ENCODE data around the gene ADCY4. TPM values are rescaled to one million over a fixed set of nuclear protein-coding genes. Genes with fewer than 3 reads are reported as not detected.
"Not testable (repeated sequence)": the region's sequence is repeated elsewhere in the genome, so short reads cannot be mapped to it uniquely, and the experiment has no call there.

ADCY4 gene
- total and polyA plus RNA-seq, 2 of the 8 experiments (the other 6 are each of a cell fraction or from before 2014, with no cell fraction given), result 0.27 to 0.35 TPM

DNA sequence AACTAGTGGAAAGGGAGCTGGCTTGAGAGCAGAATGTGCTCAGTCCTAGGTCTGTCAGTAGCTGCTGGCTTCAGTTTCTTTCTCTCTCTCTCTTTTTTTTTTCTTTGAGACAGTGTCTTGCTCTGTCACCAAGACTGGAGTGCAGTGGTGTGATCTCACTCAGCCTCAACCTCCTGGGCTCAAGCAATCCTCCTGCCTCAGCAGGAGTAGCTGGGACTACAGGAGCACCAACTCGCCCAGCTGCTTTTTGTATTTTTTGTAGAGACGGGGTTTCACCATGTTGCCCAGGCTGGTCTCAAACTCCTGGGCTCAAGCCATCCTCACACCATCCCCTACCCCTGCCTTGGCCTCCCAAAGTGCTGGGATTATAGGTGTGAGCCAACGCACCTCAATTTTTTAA is 36.7 kb upstream of the ADCY4 start:
- not testable (repeated sequence) for H4K5ac ChIP-seq (ENCODE audit: insufficient read length, low read depth, low read length); H3K9ac ChIP-seq (replicated peaks in 1 of 4; ENCODE audit: extremely low read depth in 1 of 4, low read depth in 3 of 4, low read length in 3 of 4); H3K79me1 ChIP-seq (ENCODE audit: low read depth, low read length); H4K91ac ChIP-seq (replicated peaks; ENCODE audit: insufficient read length, low read length); H2BK20ac ChIP-seq (ENCODE audit: low read length); H2AK5ac ChIP-seq (ENCODE audit: low read depth, low read length); H2AFZ ChIP-seq (ENCODE audit: low read length); H3K4ac ChIP-seq (replicated peaks; ENCODE audit: insufficient read length, low read depth, low read length); H3K23ac ChIP-seq (ENCODE audit: insufficient read length); H2BK120ac ChIP-seq (replicated peaks; ENCODE audit: low read depth, low read length); FAIRE-seq; H3K27me3 ChIP-seq (replicated peaks in 1 of 4; ENCODE audit: control insufficient read depth in 3 of 4, extremely low read depth in 1 of 4, insufficient read depth in 3 of 4, low read length in 3 of 4); H3K79me2 ChIP-seq (ENCODE audit: control insufficient read depth in 1 of 2, insufficient read depth in 2 of 2, low read length in 2 of 2); H3K14ac ChIP-seq (ENCODE audit: insufficient read length); H3K18ac ChIP-seq (ENCODE audit: extremely low read depth, low read length); H2BK12ac ChIP-seq (ENCODE audit: low read depth, low read length); H4K20me1 ChIP-seq (replicated peaks in 1 of 2; ENCODE audit: control insufficient read depth in 1 of 2, insufficient read depth in 2 of 2, low read length in 2 of 2); H3K4me3 ChIP-seq (ENCODE audit: extremely low read depth in 1 of 4, insufficient read depth in 2 of 4, low read depth in 3 of 4, low read length in 4 of 4); H3K9me3 ChIP-seq (ENCODE audit: insufficient read depth in 2 of 2, low read depth in 1 of 2, low read length in 1 of 2); H2BK15ac ChIP-seq (ENCODE audit: low read length); H3K27ac ChIP-seq (ENCODE audit: low read depth, low read length); H4K8ac ChIP-seq (ENCODE audit: extremely low read depth, insufficient read depth, low read length); H3K4me2 ChIP-seq (ENCODE audit: insufficient read depth in 1 of 2, low read depth in 2 of 2, low read length in 2 of 2); DNase-seq (ENCODE audit: low read depth in 1 of 2, low spot score in 2 of 2); H2BK5ac ChIP-seq (ENCODE audit: low read depth, low read length); H3K56ac ChIP-seq (replicated peaks; ENCODE audit: insufficient read length, low read depth, low read length)
- WGBS, 2 experiments (ENCODE audit: extremely low coverage in 1 of 2, insufficient coverage in 1 of 2, insufficient read length in 1 of 2, insufficient replicate concordance in 2 of 2, low coverage in 1 of 2, low lambda C conversion rate in 2 of 2, missing lambda C conversion rate in 1 of 2), result 86% methylated on average over 3 of the region's 3 CpGs; no CpG with 5 or more reads in 1 of the 2 experiments
- CTCF ChIA-PET (ENCODE audit: partially characterized antibody), result interaction anchor here (1.0 to 16.4 kb wide), 12 partner anchors 10 to 65 kb away, joined by 3 to 207 read pairs (median 6); partner anchors contain the start of genes ADCY4, CBLN3, KHNYN and RIPK3
- Histone ChIP-seq H3K4me1 (replicated peaks in 1 of 4; ENCODE audit: control insufficient read depth in 3 of 4, insufficient read depth in 4 of 4, low read length in 3 of 4) (peaks cover 0 to 15% (median 13%) of the 10 kb centered on the region in 4 experiments; a peak in 6 of 7 replicates), H3K36me3 (ENCODE audit: control insufficient read depth in 2 of 4, insufficient read depth in 4 of 4, low read length in 3 of 4) (peaks cover 3 to 11% (median 6%) of the 10 kb centered on the region in 4 experiments; a peak in 5 of 8 replicates), H3K23me2 (ENCODE audit: low read depth, low read length) (peaks cover 16% of the 10 kb centered on the region)
- POLR2A ChIA-PET (ENCODE audit: partially characterized antibody), result interaction anchor here (0.6 to 4.2 kb wide), 3 partner anchors 8 to 58 kb away, joined by 5 to 24 read pairs (median 13); partner anchors contain the start of genes CBLN3 and KHNYN
